ENCODE results near the gene UBE2E3.

GRCh38 chr2:180991361-180991760, 11.0 kb downstream of the UBE2E3 start:
- TF ChIP-seq, protein P1, sequence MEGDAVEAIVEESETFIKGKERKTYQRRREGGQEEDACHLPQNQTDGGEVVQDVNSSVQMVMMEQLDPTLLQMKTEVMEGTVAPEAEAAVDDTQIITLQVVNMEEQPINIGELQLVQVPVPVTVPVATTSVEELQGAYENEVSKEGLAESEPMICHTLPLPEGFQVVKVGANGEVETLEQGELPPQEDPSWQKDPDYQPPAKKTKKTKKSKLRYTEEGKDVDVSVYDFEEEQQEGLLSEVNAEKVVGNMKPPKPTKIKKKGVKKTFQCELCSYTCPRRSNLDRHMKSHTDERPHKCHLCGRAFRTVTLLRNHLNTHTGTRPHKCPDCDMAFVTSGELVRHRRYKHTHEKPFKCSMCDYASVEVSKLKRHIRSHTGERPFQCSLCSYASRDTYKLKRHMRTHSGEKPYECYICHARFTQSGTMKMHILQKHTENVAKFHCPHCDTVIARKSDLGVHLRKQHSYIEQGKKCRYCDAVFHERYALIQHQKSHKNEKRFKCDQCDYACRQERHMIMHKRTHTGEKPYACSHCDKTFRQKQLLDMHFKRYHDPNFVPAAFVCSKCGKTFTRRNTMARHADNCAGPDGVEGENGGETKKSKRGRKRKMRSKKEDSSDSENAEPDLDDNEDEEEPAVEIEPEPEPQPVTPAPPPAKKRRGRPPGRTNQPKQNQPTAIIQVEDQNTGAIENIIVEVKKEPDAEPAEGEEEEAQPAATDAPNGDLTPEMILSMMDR (IDR thresholded peaks at IDR 0.05) = no peak
- TF ChIP-seq POLR2A (IDR thresholded peaks at IDR 0.05) = no peak

Measured in lower leg skin (tissue), 3 donors.